Stomach (tissue), 9 donors: Measurements from ENCODE around the gene NRTN. TPM values are rescaled to one million over a fixed set of nuclear protein-coding genes. Genes with fewer than 3 reads are reported as not detected.

ENCODE experiments used
- DNase-seq, 2 donors: peaks; one replicate each; pipeline versions ENCODE4 v3.0.0 to v3.0.0-alpha.2; 2013 to 2019
- H3K27ac ChIP-seq, 5 donors: fragments of 200-600 bp in 4 of 5; sonication (generic) in 4 of 5; one replicate each; pipeline ENCODE4 v1.5.1; 2013 to 2019; ENCODE audit warnings: mild to moderate bottlenecking in 1 of 5, moderate library complexity in 1 of 5
- H3K27me3 ChIP-seq, 3 donors: fragments of 200-600 bp; sonication (generic); one replicate each; pipeline ENCODE4 v1.5.1; 2017 to 2019; ENCODE audit warnings: mixed run types in 1 of 3
- H3K36me3 ChIP-seq, 4 donors: fragments of 200-600 bp; sonication (generic); 1 replicate in 3 of 4; 2 replicates in 1 of 4; pipeline ENCODE4 v1.5.1; 2016 to 2019
- H3K4me1 ChIP-seq, 4 donors: fragments of 200-600 bp; sonication (generic); one replicate each; pipeline ENCODE4 v1.5.1; 2016 to 2019
- H3K4me3 ChIP-seq, 4 donors: fragments of 200-600 bp; sonication (generic) in 3 of 4; one replicate each; pipeline ENCODE4 v1.5.1; 2016 to 2019; ENCODE audit warnings: mild to moderate bottlenecking in 1 of 4
- H3K9me3 ChIP-seq, 4 donors: fragments of 200-600 bp; sonication (generic); one replicate each; pipeline ENCODE4 v1.5.1; 2016 to 2019
- CTCF ChIP-seq, 7 experiments: fragments of 450-650 bp in 4 of 7; fragments of 200-600 bp in 3 of 7; sonication (generic) in 3 of 7; IDR thresholded peaks; one replicate each; pipeline ENCODE4 v1.5.1; 2016 to 2019; ENCODE audit warnings: antibody characterized with exemption in 7 of 7, control low read depth in 2 of 7, mild to moderate bottlenecking in 1 of 7
- EP300 ChIP-seq: sonication (generic); formaldehyde crosslinking; IDR thresholded peaks from one replicate; pipeline ENCODE4 v1.6.1; 2017; ENCODE audit warnings: antibody characterized with exemption
- POLR2A ChIP-seq, 4 donors: fragments of 450-650 bp; IDR thresholded peaks; one replicate each; pipeline ENCODE4 v1.6.1; 2016; ENCODE audit warnings: antibody characterized with exemption in 4 of 4, control low read depth in 2 of 4, mild to moderate bottlenecking in 1 of 4, moderate library complexity in 1 of 4
- POLR2AphosphoS5 ChIP-seq, 3 donors: sonication (generic); formaldehyde crosslinking; IDR thresholded peaks; one replicate each; pipeline ENCODE4 v1.6.1; 2016; ENCODE audit warnings: antibody characterized with exemption in 3 of 3
- WGBS, 5 donors: extraction: QIAGEN DNeasy Blood & Tissue Kit in 3 of 5; methylation state at CpG; one replicate each; pipeline versions ENCODE4 v1.1.5 to v1.1.7; 2013 to 2018; 5-methylcytosine and 5-hydroxymethylcytosine counted together
- intact Hi-C: fragments of 100-400 bp; cut with DNase I; formaldehyde crosslinking; loops from one replicate; pipeline ENCODE4 v1.15.1; 2023; ENCODE audit warnings: low total_unique reads
- polyA plus RNA-seq, 3 donors: library from polyadenylated mRNA; stranded (reverse); fragments of 200-250 nt; gene quantifications; one replicate each; pipeline ENCODE4 v1.2.3, GENCODE V29; 2013
- total RNA-seq, 5 donors: library from RNA; depleted of rRNA; stranded (reverse); fragments of >200 nt; gene quantifications; one replicate each; pipeline versions ENCODE4 v1.1.0 to v1.2.3, GENCODE V29; 2014 to 2016
- donor health status: healthy with polysubstance abuse.
- donor health status: Bipolar disorder and iron deficiency.
- donor health status: healthy.

The NRTN gene
- total and polyA plus RNA-seq, 8 donors: 0.92 to 7.1 (median 3.8) TPM; not detected in 2

DNA sequence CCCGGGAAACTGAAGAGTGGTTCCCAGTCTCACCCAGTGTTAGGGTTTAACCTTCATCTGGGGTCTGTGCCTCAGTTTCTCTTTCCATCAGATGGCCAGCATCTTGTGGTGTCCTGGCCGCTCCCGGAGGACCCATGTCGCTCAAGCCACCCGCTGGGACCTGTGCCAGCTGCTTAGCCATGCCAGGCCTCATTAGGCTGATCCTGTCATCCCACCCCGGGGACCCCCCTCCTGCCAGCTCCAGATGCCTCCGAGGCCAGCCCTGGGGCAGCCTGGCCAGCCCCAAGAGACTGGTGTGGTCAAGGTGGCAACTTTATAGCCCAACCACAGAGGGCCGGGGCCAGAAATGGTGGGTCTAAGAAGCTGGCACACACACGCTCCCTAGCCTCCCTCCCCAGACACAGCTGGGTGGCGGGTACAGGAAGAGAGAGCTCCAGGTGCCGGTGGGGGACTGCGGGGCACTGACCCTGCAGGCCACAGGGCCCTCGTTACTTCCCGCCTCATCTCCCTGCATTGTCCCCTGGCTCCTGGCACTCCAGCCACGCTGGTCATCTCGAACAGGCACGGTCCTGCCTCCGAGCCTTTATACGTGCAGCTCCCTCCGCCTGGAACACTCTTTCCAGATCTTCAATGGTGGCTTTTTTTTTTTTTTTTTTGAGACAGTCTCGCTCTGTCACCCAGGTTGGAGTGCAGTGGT lies 3.4 kb downstream of the NRTN start:
- no peak for TF ChIP-seq POLR2AphosphoS5 (IDR thresholded peaks at IDR 0.05)
- no peak for TF ChIP-seq EP300
- no peak for TF ChIP-seq CTCF (IDR thresholded peaks at IDR 0.05)
- no peak for TF ChIP-seq POLR2A (IDR thresholded peaks at IDR 0.05)
- Histone ChIP-seq H3K27me3 (peaks cover 0 to 24% (median 11%) of the 10 kb centered on the region in 3 donors), H3K36me3 (peaks cover 0 to 10% (median 0%) of the 10 kb centered on the region in 4 donors), H3K9me3 (no peaks in the 10 kb centered on the region), H3K4me1 (peaks cover 11 to 29% (median 26%) of the 10 kb centered on the region in 4 donors), H3K27ac (no peak overlapping the region), H3K4me3 (no peak overlapping the region)
- WGBS, 5 donors: 81 to 90% (median 86%) methylated on average over 15 to 21 of the region's 21 CpGs
- intact Hi-C loops: loop anchor here (10.0 kb wide), 1 partner anchor 87 kb away; no protein-coding TSS in a partner anchor
- no peak for DNase-seq

- TF ChIP-seq EP300: no peak
- TF ChIP-seq CTCF (IDR thresholded peaks at IDR 0.05): no peak
- no peak for TF ChIP-seq POLR2A (IDR thresholded peaks at IDR 0.05)
- no peak for TF ChIP-seq POLR2AphosphoS5 (IDR thresholded peaks at IDR 0.05)
- Histone ChIP-seq H3K27me3 (peaks cover 0 to 16% (median 5%) of the 10 kb centered on the region in 3 donors), H3K36me3 (peaks cover 0 to 10% (median 0%) of the 10 kb centered on the region in 4 donors), H3K4me3 (no peak overlapping the region), H3K27ac (no peak overlapping the region), H3K4me1 (peaks cover 5 to 21% (median 18%) of the 10 kb centered on the region in 4 donors), H3K9me3 (no peaks in the 10 kb centered on the region)
- WGBS, 5 donors: 85 to 94% (median 91%) methylated on average over 9 of the region's 9 CpGs
- no peak for DNase-seq
- intact Hi-C loops: loop anchor here (10.0 kb wide), 1 partner anchor 86 kb away; no protein-coding TSS in a partner anchor
Measured at GRCh38 chr19:5809053-5809452, 4.2 kb downstream of the NRTN start.

DNA sequence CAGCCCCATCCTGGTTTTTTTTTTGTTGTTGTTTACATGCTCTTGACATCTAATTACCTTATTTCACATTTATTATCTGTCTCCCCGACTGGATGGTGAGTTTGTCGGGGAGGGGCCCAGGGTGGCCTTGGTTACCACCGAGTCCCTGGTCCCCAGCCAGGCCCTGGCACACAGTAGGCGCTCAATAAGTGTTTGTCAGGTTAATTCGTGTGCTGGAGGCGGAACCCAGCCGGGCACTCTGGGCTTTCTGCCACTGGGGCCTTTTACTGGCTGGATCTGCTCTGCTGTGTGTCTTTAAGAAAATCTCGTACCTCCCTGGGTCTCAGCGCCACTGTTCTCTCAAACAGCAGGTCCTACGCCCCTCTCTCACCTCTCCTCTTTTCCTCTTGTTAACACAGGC lies 4.6 kb downstream of the NRTN start:
- peaks cover 0 to 12% (median 1%) of the 10 kb centered on the region in 3 donors for H3K27me3 ChIP-seq
- H3K4me1 ChIP-seq: peaks cover 2 to 17% (median 14%) of the 10 kb centered on the region in 4 donors
- no peak for TF ChIP-seq POLR2AphosphoS5 (IDR thresholded peaks at IDR 0.05)
- TF ChIP-seq CTCF (IDR thresholded peaks at IDR 0.05): no peak
- no peak for TF ChIP-seq EP300
- no peak for TF ChIP-seq POLR2A (IDR thresholded peaks at IDR 0.05)
- H3K27ac ChIP-seq: no peak overlapping the region
- peaks cover 0 to 10% (median 0%) of the 10 kb centered on the region in 4 donors for H3K36me3 ChIP-seq
- H3K9me3 ChIP-seq: no peaks in the 10 kb centered on the region
- no peak overlapping the region for H3K4me3 ChIP-seq
- DNase-seq: no peak
- intact Hi-C loops: loop anchor here (10.0 kb wide), 1 partner anchor 85 kb away; no protein-coding TSS in a partner anchor
- WGBS, 5 donors: 72 to 85% (median 81%) methylated on average over 10 of the region's 10 CpGs

- no peak for DNase-seq
- no peaks in the 10 kb centered on the region for H3K9me3 ChIP-seq
- H3K27me3 ChIP-seq: no peaks in the 10 kb centered on the region
- no peak overlapping the region for H3K4me3 ChIP-seq
- TF ChIP-seq POLR2A (IDR thresholded peaks at IDR 0.05): no peak
- no peak for TF ChIP-seq EP300
- TF ChIP-seq POLR2AphosphoS5 (IDR thresholded peaks at IDR 0.05): no peak
- no peak for TF ChIP-seq CTCF (IDR thresholded peaks at IDR 0.05)
- H3K27ac ChIP-seq: no peak overlapping the region
- H3K36me3 ChIP-seq: peaks cover 0 to 10% (median 0%) of the 10 kb centered on the region in 4 donors
- intact Hi-C loops: no loop called here
- 89 to 99% (median 96%) methylated on average over 4 of the region's 4 CpGs for WGBS, 5 donors
- peaks cover 0 to 7% (median 3%) of the 10 kb centered on the region in 4 donors for H3K4me1 ChIP-seq
Measured at GRCh38 chr19:5811117-5811516, 6.2 kb downstream of the NRTN start.
